ENCODE results near the gene SSR2. TPM values are rescaled to one million over a fixed set of nuclear protein-coding genes. Genes with fewer than 3 reads are reported as not detected.

Gene SSR2
- total RNA-seq, 2 experiments from 2014 or later = 147 to 153 TPM

DNA sequence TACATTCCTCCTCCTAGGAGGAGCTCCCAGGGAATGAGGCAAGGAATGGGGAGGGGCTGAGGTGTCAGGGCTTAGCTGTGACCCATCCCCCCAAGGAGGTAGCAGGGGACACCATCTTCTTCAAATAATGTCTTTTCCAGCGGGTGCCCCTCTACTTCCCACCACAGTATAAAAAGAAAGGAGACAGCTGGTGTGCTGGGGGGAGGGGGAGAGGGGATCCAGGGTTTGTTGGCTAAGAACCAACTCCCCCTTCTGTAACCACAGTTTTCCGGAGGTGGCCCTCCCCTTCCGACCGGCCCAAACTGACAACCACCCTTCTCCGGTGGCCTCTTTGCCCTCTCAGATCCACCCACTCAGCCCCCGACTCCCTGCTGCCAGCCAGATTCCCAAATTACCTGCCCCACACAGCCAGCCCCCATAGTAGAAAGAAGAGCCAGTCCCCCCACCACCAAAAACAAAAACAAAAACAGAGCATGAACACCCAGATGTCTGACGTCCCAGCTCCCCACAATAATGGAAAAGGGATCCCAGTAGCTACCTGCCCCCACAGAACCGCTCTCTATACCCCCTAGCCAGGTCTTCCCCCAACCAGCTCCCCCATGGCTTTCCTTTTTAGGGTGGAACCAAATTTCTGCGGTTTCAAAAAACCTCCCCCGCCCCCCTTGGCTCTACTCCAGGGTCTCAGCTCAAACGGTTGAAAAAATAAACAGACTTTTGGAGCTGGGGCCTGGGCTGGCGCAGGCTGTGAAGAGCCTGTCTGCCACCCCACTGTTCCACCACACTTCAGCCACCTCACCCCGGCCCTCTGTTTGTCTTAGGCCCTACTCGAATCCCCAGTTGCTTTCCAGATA lies 44.5 kb downstream of the SSR2 start:
- Histone ChIP-seq H3K79me2 (ENCODE audit: insufficient read depth, low read depth, low read length) (peaks cover 96% of the 10 kb centered on the region), H3K36me3 (ENCODE audit: insufficient read depth, low read length) (peaks cover 48% of the 10 kb centered on the region), H3K4me2 (ENCODE audit: low read length) (peak overlapping the region; percentile 94), H3K9me2 (ENCODE audit: insufficient read depth, low read length) (no peaks in the 10 kb centered on the region), H3K4me1 (ENCODE audit: insufficient read depth, low read length, poor library complexity, severe bottlenecking) (peaks cover 68% of the 10 kb centered on the region), H3K27ac (ENCODE audit: low read depth, low read length, poor library complexity, severe bottlenecking) (peak overlapping the region; percentile 94), H3K9me3 (ENCODE audit: low read length) (no peaks in the 10 kb centered on the region), H4K20me1 (ENCODE audit: insufficient read depth, low read length) (peaks cover 29% of the 10 kb centered on the region), H3K4me3 (ENCODE audit: low read depth, low read length, poor library complexity, severe bottlenecking) (peak overlapping the region; percentile 85), H2AFZ (ENCODE audit: low read length) (no peak overlapping the region)
- ChIA-PET CTCF (ENCODE audit: unreplicated experiment) (interaction anchor here (1.0 to 1.3 kb wide), 4 partner anchors 8 to 29 kb away, joined by 3 to 4 read pairs (median 4); no protein-coding TSS in a partner anchor), POLR2A (interaction anchor here (1.3 to 4.2 kb wide), 6 partner anchors 8 to 42 kb away, joined by 3 to 34 read pairs (median 11); partner anchors contain the start of gene KHDC4)
- no peak for TF ChIP-seq CTCF (conservative IDR thresholded peaks at IDR 0.05; ENCODE audit: low read length)
- no peak for TF ChIP-seq EZH2phosphoT487 (IDR thresholded peaks at IDR 0.05; ENCODE audit: borderline replicate concordance, low read depth, low read length)
- DNase-seq (ENCODE audit: low spot score) = no peak
- no TSS peak for BruUV-seq (replicated peaks)
- intact Hi-C loops (cut with micrococcal nuclease; ENCODE audit: unreplicated experiment) = no loop called here

DNA sequence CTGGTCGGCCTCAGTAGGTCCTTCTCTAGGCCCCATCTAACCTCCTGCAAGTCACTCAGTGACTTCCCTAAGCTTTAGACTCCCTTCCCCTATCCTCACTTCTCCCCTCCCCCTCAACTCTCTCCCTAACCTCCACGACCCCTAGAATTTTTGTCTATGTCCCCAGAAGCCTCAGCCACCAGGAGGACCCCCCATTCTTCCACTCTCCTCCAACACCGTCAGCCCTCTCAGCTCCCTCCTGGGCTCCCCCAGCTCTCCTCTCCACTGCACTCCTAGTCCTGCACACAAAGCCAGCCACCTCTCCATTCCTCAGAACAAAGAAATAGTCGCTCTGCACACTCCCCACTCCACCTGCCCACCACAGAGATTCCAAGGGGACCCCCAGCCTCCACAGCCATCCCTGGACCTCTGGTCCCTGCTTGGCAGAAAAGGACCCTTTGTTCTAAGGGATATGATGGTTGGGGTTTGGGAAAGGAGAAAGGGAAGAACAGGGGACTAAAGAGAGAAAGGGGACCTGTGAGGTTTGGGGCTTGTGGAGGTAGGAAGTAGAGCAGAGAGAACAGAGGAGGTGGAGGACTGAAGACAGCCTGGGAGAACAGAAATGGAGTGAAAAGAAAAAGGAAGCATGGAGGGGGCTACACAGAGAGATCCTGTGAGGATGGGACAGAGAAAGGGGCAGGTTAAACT lies 45.2 kb downstream of the SSR2 start:
- BruUV-seq (replicated peaks) = no TSS peak
- H3K36me3 ChIP-seq (ENCODE audit: insufficient read depth, low read length) = peaks cover 52% of the 10 kb centered on the region
- peak overlapping the region; percentile 94 for H3K4me2 ChIP-seq (ENCODE audit: low read length)
- H3K4me3 ChIP-seq (ENCODE audit: low read depth, low read length, poor library complexity, severe bottlenecking) = peak overlapping the region; percentile 85
- no peaks in the 10 kb centered on the region for H3K9me2 ChIP-seq (ENCODE audit: insufficient read depth, low read length)
- no peaks in the 10 kb centered on the region for H3K9me3 ChIP-seq (ENCODE audit: low read length)
- ChIA-PET CTCF (ENCODE audit: unreplicated experiment) (interaction anchor here (0.6 to 1.2 kb wide), 4 partner anchors 9 to 28 kb away, joined by 3 to 4 read pairs (median 3); no protein-coding TSS in a partner anchor), POLR2A (interaction anchor here (2.0 kb wide), 1 partner anchor 13 kb away, joined by 9 read pairs; no protein-coding TSS in a partner anchor)
- DNase-seq (ENCODE audit: low spot score) = no peak
- peaks cover 29% of the 10 kb centered on the region for H4K20me1 ChIP-seq (ENCODE audit: insufficient read depth, low read length)
- H3K79me2 ChIP-seq (ENCODE audit: insufficient read depth, low read depth, low read length) = peaks cover 100% of the 10 kb centered on the region
- no peak for TF ChIP-seq CTCF (conservative IDR thresholded peaks at IDR 0.05; ENCODE audit: low read length)
- no peak for TF ChIP-seq EZH2phosphoT487 (IDR thresholded peaks at IDR 0.05; ENCODE audit: borderline replicate concordance, low read depth, low read length)
- no peak overlapping the region for H2AFZ ChIP-seq (ENCODE audit: low read length)
- peak overlapping the region; percentile 94 for H3K27ac ChIP-seq (ENCODE audit: low read depth, low read length, poor library complexity, severe bottlenecking)
- intact Hi-C loops (cut with micrococcal nuclease; ENCODE audit: unreplicated experiment) = no loop called here
- H3K4me1 ChIP-seq (ENCODE audit: insufficient read depth, low read length, poor library complexity, severe bottlenecking) = peaks cover 68% of the 10 kb centered on the region

Measured in OCI-LY7 (cell line).